Tibial nerve (tissue), 4 donors: ENCODE measurements around the gene INPP5A.

Experiments
- EP300 ChIP-seq, 2 donors: sonication (generic); formaldehyde crosslinking; IDR thresholded peaks; one replicate each; pipeline ENCODE4 v1.6.1; 2017; ENCODE audit warnings: antibody characterized with exemption in 2 of 2, mild to moderate bottlenecking in 1 of 2
- POLR2A ChIP-seq, 2 donors: fragments of 450-650 bp; IDR thresholded peaks; one replicate each; pipeline ENCODE4 v1.6.1; 2017; ENCODE audit warnings: antibody characterized with exemption in 2 of 2, mild to moderate bottlenecking in 2 of 2, moderate library complexity in 2 of 2
- TF ChIP-seq, protein P1 (sequence below), 5 experiments: fragments of 200-600 bp in 3 of 5; fragments of 450-650 bp in 2 of 5; sonication (generic) in 3 of 5; IDR thresholded peaks; one replicate each; pipeline ENCODE4 v1.5.1; 2016 to 2019; ENCODE audit warnings: antibody characterized with exemption in 5 of 5, mild to moderate bottlenecking in 3 of 5, moderate library complexity in 2 of 5

DNA sequence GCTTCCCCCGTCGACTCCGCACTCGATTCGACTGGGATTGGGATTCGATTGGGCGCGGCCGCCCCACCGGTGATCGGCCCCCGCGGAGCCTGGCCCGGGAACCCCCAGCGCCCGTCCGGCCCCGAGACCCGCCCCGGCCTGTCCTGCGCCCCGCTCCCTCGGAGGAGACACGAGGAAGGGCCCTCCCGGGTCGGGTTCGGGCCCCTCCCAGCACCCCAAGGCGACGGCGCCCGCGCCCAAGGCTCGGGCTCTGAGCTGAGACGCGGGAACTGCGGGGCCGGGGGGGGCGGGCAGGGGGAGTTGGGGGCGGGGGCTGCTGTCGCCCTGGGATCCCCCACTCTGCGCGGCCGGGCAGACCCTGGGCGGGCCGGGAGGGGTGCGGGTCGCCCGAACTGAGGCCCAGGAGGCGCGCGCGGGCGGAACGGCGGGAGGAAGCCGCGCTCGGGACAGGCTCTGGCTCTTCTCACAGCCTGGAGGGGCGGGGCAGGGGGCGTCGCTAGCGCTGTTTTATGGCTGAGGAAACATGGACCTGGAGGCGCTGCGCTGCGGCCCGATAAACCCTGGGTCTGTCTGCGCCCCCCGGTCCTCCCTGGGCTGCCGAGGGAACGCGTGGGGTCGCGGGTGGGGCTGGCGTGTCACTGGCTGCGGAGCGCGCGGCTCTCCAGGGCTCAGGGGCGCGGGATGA, 250.1 kb downstream of the INPP5A start:
- TF ChIP-seq, protein P1, sequence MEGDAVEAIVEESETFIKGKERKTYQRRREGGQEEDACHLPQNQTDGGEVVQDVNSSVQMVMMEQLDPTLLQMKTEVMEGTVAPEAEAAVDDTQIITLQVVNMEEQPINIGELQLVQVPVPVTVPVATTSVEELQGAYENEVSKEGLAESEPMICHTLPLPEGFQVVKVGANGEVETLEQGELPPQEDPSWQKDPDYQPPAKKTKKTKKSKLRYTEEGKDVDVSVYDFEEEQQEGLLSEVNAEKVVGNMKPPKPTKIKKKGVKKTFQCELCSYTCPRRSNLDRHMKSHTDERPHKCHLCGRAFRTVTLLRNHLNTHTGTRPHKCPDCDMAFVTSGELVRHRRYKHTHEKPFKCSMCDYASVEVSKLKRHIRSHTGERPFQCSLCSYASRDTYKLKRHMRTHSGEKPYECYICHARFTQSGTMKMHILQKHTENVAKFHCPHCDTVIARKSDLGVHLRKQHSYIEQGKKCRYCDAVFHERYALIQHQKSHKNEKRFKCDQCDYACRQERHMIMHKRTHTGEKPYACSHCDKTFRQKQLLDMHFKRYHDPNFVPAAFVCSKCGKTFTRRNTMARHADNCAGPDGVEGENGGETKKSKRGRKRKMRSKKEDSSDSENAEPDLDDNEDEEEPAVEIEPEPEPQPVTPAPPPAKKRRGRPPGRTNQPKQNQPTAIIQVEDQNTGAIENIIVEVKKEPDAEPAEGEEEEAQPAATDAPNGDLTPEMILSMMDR (IDR thresholded peaks at IDR 0.05): no peak
- TF ChIP-seq POLR2A (IDR thresholded peaks at IDR 0.05) (no peak), EP300 (IDR thresholded peaks at IDR 0.05) (no peak)
